SK-N-SH treated with all-trans-retinoic acid at 6 μM for 48 hours (cell line): ENCODE data around the gene OR2M7.

Experiments
- ATAC-seq: fragments of 200-7000 bp; cut with Tn5 transposase; 3 replicates; pipeline ENCODE4 v1.9.1; 2020; ENCODE audit warnings: mild to moderate bottlenecking, moderate library complexity
- ARNTL ChIP-seq: fragments of 450-650 bp; formaldehyde crosslinking; IDR thresholded peaks from 2 replicates; pipeline ENCODE4 v1.5.0; 2020; ENCODE audit warnings: low read depth, mild to moderate bottlenecking, moderate library complexity, borderline replicate concordance
- BACH2 ChIP-seq: fragments of 250-450 bp; sonication (Bioruptor Pico); IDR thresholded peaks from 2 replicates; pipeline ENCODE4 v1.9.0; 2021; ENCODE audit warnings: mild to moderate bottlenecking, borderline replicate concordance
- CSDC2 ChIP-seq: fragments of 250-450 bp; sonication (Bioruptor Pico); IDR thresholded peaks from 2 replicates; pipeline ENCODE4 v1.5.0; 2020; ENCODE audit warnings: mild to moderate bottlenecking, moderate library complexity
- CSRNP3 ChIP-seq: fragments of 250-450 bp; sonication (Bioruptor Pico); IDR thresholded peaks from 2 replicates; pipeline ENCODE4 v1.5.1; 2021; ENCODE audit warnings: mild to moderate bottlenecking, moderate library complexity
- ESRRG ChIP-seq: fragments of 250-450 bp; sonication (Bioruptor Pico); IDR thresholded peaks from 2 replicates; pipeline ENCODE4 v1.6.1; 2021; ENCODE audit warnings: mild to moderate bottlenecking
- GLIS3 ChIP-seq: fragments of 250-450 bp; sonication (Bioruptor Pico); IDR thresholded peaks from 2 replicates; pipeline ENCODE4 v1.5.0; 2020; ENCODE audit warnings: mild to moderate bottlenecking, moderate library complexity
- ISL1 ChIP-seq: fragments of 250-450 bp; sonication (Bioruptor Pico); IDR thresholded peaks from 2 replicates; pipeline ENCODE4 v2.1.2; 2022; ENCODE audit warnings: mild to moderate bottlenecking, moderate library complexity
- OSR1 ChIP-seq: fragments of 250-450 bp; sonication (Bioruptor Pico); IDR thresholded peaks from 2 replicates; pipeline ENCODE4 v1.8.0; 2022; ENCODE audit warnings: moderate library complexity, mild to moderate bottlenecking, inconsistent platforms
- PATZ1 ChIP-seq: fragments of 250-450 bp; sonication (Bioruptor Pico); IDR thresholded peaks from 2 replicates; pipeline ENCODE4 v1.8.0; 2020; ENCODE audit warnings: mild to moderate bottlenecking, moderate library complexity, borderline replicate concordance
- POU6F1 ChIP-seq: fragments of 250-450 bp; sonication (Bioruptor Pico); IDR thresholded peaks from 2 replicates; pipeline ENCODE4 v1.8.0; 2021; ENCODE audit warnings: low read depth, mild to moderate bottlenecking, moderate library complexity, borderline replicate concordance
- PPARA ChIP-seq: fragments of 250-450 bp; sonication (Bioruptor Pico); IDR thresholded peaks from 2 replicates; pipeline ENCODE4 v1.5.0; 2020; ENCODE audit warnings: mild to moderate bottlenecking, borderline replicate concordance
- RARB ChIP-seq: fragments of 250-450 bp; sonication (Bioruptor Pico); IDR thresholded peaks from 2 replicates; pipeline ENCODE4 v1.8.0; 2021; ENCODE audit warnings: mild to moderate bottlenecking, moderate library complexity
- SNAI2 ChIP-seq: fragments of 250-450 bp; sonication (Bioruptor Pico); IDR thresholded peaks from 2 replicates; pipeline ENCODE4 v1.5.0; 2020; ENCODE audit warnings: mild to moderate bottlenecking, moderate library complexity
- TCF4 ChIP-seq: fragments of 250-450 bp; sonication (Bioruptor Pico); IDR thresholded peaks from 2 replicates; pipeline ENCODE4 v1.8.0; 2021; ENCODE audit warnings: mild to moderate bottlenecking, moderate library complexity, borderline replicate concordance
- TOX ChIP-seq: fragments of 250-450 bp; sonication (Bioruptor Pico); IDR thresholded peaks from 2 replicates; pipeline ENCODE4 v1.8.0; 2021; ENCODE audit warnings: mild to moderate bottlenecking, moderate library complexity, borderline replicate concordance
- ZFP3 ChIP-seq: fragments of 250-450 bp; sonication (Bioruptor Pico); IDR thresholded peaks from 2 replicates; pipeline ENCODE4 v1.5.0; 2020; ENCODE audit warnings: mild to moderate bottlenecking, moderate library complexity
- ZFP30 ChIP-seq: fragments of 450-650 bp; formaldehyde crosslinking; IDR thresholded peaks from 2 replicates; pipeline ENCODE4 v1.5.0; 2022; ENCODE audit warnings: mild to moderate bottlenecking, moderate library complexity
- ZNF70 ChIP-seq: fragments of 450-650 bp; formaldehyde crosslinking; IDR thresholded peaks from 2 replicates; pipeline ENCODE4 v1.5.0; 2020; ENCODE audit warnings: mild to moderate bottlenecking, moderate library complexity
- ZNF8 ChIP-seq: fragments of 450-650 bp; formaldehyde crosslinking; IDR thresholded peaks from 2 replicates; pipeline ENCODE4 v1.5.0; 2020; ENCODE audit warnings: mild to moderate bottlenecking, moderate library complexity
- TF ChIP-seq, protein P1 (sequence below): fragments of 250-450 bp; sonication (Bioruptor Pico); IDR thresholded peaks from 2 replicates; pipeline ENCODE4 v1.5.1; 2020; ENCODE audit warnings: low read depth, mild to moderate bottlenecking, moderate library complexity

Gene OR2M7

DNA sequence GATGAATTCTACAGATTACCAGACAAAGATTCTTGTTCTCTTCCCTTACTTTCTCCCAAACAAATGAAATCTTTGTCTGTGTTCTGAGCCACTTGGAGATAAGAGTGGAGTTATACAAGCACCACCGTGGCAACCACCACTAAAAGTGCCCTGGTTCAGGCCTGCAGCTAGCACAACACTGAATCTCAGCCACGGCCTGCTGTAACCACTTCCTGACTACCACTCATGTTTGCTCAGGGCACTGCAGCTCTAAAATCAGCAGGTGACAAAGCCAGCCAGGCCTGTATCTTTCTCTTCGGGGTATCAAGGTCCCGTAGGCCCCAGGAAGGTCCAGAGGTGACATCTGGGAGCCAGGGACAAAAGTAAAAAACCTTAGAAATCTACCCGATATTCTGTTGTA is 48.0 kb upstream of the OR2M7 start:
- TF ChIP-seq BACH2 (CRISPR knock-in tag) (no peak), RARB (CRISPR knock-in tag) (no peak), GLIS3 (CRISPR knock-in tag) (no peak)
- TF ChIP-seq, all 23 proteins: peak for 0
- ATAC-seq: no peak

- TF ChIP-seq ARNTL (CRISPR knock-in tag) (no peak), ZNF8 (CRISPR knock-in tag) (no peak), ZFP3 (CRISPR knock-in tag) (no peak), POU6F1 (CRISPR knock-in tag) (no peak), TOX (CRISPR knock-in tag) (no peak), OSR1 (CRISPR knock-in tag) (no peak), ZNF70 (CRISPR knock-in tag) (no peak)
- no peak for ATAC-seq
Measured at GRCh38 chr1:248366609-248367008, 42.2 kb upstream of the OR2M7 start.

DNA sequence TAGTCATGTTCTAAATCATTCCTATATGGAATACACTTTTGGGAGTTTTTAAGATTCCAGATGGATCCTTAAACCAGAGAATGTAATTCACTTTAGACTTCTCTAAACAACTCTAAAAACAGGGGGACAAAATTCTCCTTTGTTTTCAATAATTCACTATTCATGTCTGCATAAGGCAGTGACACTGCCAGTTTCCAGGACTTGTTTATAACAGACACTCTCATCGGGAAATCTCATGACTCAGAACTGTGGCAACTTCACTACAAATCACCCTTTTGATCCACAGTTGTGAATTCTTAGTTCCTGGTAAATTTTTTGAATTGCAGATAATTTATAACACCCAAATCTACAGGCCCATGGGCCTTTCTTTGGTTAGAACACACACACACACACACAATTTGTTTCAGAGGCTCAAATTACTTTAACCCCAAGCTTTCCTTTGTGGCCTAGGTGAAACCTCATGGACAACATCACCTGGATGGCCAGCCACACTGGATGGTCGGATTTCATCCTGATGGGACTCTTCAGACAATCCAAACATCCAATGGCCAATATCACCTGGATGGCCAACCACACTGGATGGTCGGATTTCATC is 36.9 kb upstream of the OR2M7 start, which contains the start of gene OR2T4:
Gene OR2T4, plus strand, starts transcription at position 545 of the 595 bp plus-strand sequence. Its CDS starts 0 bp downstream, at position 545.
- no peak for ATAC-seq
- TF ChIP-seq TOX (CRISPR knock-in tag) (no peak), ZFP3 (CRISPR knock-in tag) (no peak), TCF4 (CRISPR knock-in tag) (no peak), ARNTL (CRISPR knock-in tag) (no peak), ZFP30 (CRISPR knock-in tag) (no peak), SNAI2 (no peak), ESRRG (CRISPR knock-in tag) (no peak), ZNF70 (CRISPR knock-in tag) (no peak), PATZ1 (CRISPR knock-in tag) (no peak), ISL1 (CRISPR knock-in tag) (no peak), CSRNP3 (no peak), OSR1 (CRISPR knock-in tag) (no peak), GLIS3 (CRISPR knock-in tag) (no peak), CSDC2 (CRISPR knock-in tag) (no peak)
- TF ChIP-seq, protein P1, sequence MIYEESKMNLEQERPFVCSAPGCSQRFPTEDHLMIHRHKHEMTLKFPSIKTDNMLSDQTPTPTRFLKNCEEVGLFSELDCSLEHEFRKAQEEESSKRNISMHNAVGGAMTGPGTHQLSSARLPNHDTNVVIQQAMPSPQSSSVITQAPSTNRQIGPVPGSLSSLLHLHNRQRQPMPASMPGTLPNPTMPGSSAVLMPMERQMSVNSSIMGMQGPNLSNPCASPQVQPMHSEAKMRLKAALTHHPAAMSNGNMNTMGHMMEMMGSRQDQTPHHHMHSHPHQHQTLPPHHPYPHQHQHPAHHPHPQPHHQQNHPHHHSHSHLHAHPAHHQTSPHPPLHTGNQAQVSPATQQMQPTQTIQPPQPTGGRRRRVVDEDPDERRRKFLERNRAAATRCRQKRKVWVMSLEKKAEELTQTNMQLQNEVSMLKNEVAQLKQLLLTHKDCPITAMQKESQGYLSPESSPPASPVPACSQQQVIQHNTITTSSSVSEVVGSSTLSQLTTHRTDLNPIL (CRISPR knock-in tag): no peak
- TF ChIP-seq, all 23 proteins: peak for 0

DNA sequence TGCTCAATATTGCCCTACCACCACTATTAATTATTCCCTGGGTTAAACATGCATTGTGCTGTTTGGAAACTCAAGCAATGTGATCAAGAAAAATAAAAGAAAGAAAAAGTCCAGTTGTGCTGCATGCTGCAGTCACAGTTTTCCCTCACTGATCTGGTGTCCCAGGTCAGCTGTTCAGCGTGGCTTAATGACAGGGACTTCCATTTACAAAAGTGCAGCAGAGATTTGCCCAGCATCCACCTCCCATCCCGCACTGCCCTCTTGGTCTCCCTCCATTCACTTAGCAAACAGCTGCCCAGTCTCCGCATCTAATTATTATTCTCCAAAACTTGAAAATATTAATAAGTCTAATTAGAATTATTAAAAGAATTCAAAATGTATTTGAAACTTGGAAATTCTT is 35.0 kb upstream of the OR2M7 start:
- no peak for ATAC-seq
- no peak for TF ChIP-seq PATZ1 (CRISPR knock-in tag)
- no peak for TF ChIP-seq ISL1 (CRISPR knock-in tag)
- no peak for TF ChIP-seq TCF4 (CRISPR knock-in tag)
- TF ChIP-seq OSR1 (CRISPR knock-in tag): no peak
- TF ChIP-seq PPARA: no peak
